IMR-90 (cell line): ENCODE measurements around the gene CEP135.

Experiments
- CTCF ChIP-seq: conservative IDR thresholded peaks from 2 replicates; pipeline ENCODE4 v1.5.1; 2012; ENCODE audit warnings: mild to moderate bottlenecking, low read depth, low read length, improper control_type of control experiment
- FOS ChIP-seq: fragments of 150-350 bp; IDR thresholded peaks from 2 replicates; pipeline ENCODE4 v1.6.1; 2016; ENCODE audit warnings: low read depth, low read length
- MXI1 ChIP-seq: IDR thresholded peaks from 2 replicates; pipeline ENCODE4 v1.6.1; 2012; ENCODE audit warnings: low read depth, mild to moderate bottlenecking, low read length, moderate library complexity, borderline replicate concordance
- NFE2L2 ChIP-seq: fragments of 150-350 bp; IDR thresholded peaks from 2 replicates; pipeline ENCODE4 v1.6.1; 2016; ENCODE audit warnings: low read depth, mild to moderate bottlenecking, low read length
- POLR2A ChIP-seq: IDR thresholded peaks from 2 replicates; pipeline ENCODE4 v1.6.1; 2012; ENCODE audit warnings: mild to moderate bottlenecking, low read depth, low read length

- TF ChIP-seq POLR2A: no peak
- no peak for TF ChIP-seq CTCF
- TF ChIP-seq NFE2L2: no peak
- no peak for TF ChIP-seq FOS
- no peak for TF ChIP-seq MXI1
These were observed 45.4 kb downstream of the CEP135 start for GRCh38 chr4:55993994-55994663.
